ENCODE data around the gene CPNE8. TPM values are rescaled to one million over a fixed set of nuclear protein-coding genes. Genes with fewer than 3 reads are reported as not detected.

Gene CPNE8
- total RNA-seq, 3 donors from 2014 or later: 11.3 to 29.8 (median 28.3) TPM

GRCh38 chr12:38628288-38628687 lies 277.1 kb downstream of the CPNE8 start:
- no peak for DNase-seq (ENCODE audit: low spot score in 2 of 2)
- no peak for TF ChIP-seq POLR2AphosphoS5 (IDR thresholded peaks at IDR 0.05)
- no peak for TF ChIP-seq CTCF (IDR thresholded peaks at IDR 0.05)
- TF ChIP-seq POLR2A (IDR thresholded peaks at IDR 0.05): no peak
- H3K4me1 ChIP-seq: no peaks in the 10 kb centered on the region
- intact Hi-C loops (cut with DNase I; ENCODE audit: low total_unique reads): no loop called here
- H3K27ac ChIP-seq: no peak overlapping the region
- H3K36me3 ChIP-seq: no peaks in the 10 kb centered on the region
- H3K4me3 ChIP-seq: no peak overlapping the region
- no peaks in the 10 kb centered on the region for H3K9me3 ChIP-seq
- H3K27me3 ChIP-seq: no peaks in the 10 kb centered on the region

GRCh38 chr12:38625306-38625705 lies 280.1 kb downstream of the CPNE8 start:
- intact Hi-C loops (cut with DNase I; ENCODE audit: low total_unique reads): no loop called here
- no peak for DNase-seq (ENCODE audit: low spot score in 2 of 2)
- Histone ChIP-seq H3K4me1 (no peaks in the 10 kb centered on the region), H3K27me3 (no peaks in the 10 kb centered on the region), H3K4me3 (no peak overlapping the region), H3K27ac (no peak overlapping the region), H3K36me3 (no peaks in the 10 kb centered on the region), H3K9me3 (no peaks in the 10 kb centered on the region)
- TF ChIP-seq CTCF (IDR thresholded peaks at IDR 0.05) (no peak), POLR2A (IDR thresholded peaks at IDR 0.05) (no peak), POLR2AphosphoS5 (IDR thresholded peaks at IDR 0.05) (no peak)

- no peak overlapping the region for H3K27ac ChIP-seq
- H3K4me1 ChIP-seq: no peaks in the 10 kb centered on the region
- no peaks in the 10 kb centered on the region for H3K36me3 ChIP-seq
- H3K9me3 ChIP-seq: no peaks in the 10 kb centered on the region
- TF ChIP-seq CTCF (IDR thresholded peaks at IDR 0.05): no peak
- TF ChIP-seq POLR2AphosphoS5 (IDR thresholded peaks at IDR 0.05): no peak
- TF ChIP-seq POLR2A (IDR thresholded peaks at IDR 0.05): no peak
- DNase-seq (ENCODE audit: low spot score in 2 of 2): no peak
- H3K4me3 ChIP-seq: no peak overlapping the region
- intact Hi-C loops (cut with DNase I; ENCODE audit: low total_unique reads): no loop called here
- no peaks in the 10 kb centered on the region for H3K27me3 ChIP-seq
These were observed 291.2 kb downstream of the CPNE8 start for GRCh38 chr12:38614171-38614570.

- Histone ChIP-seq H3K27ac (no peak overlapping the region), H3K9me3 (no peaks in the 10 kb centered on the region), H3K27me3 (no peaks in the 10 kb centered on the region), H3K4me3 (no peak overlapping the region), H3K36me3 (no peaks in the 10 kb centered on the region), H3K4me1 (no peaks in the 10 kb centered on the region)
- no peak for DNase-seq (ENCODE audit: low spot score in 2 of 2)
- no peak for TF ChIP-seq CTCF (IDR thresholded peaks at IDR 0.05)
- no peak for TF ChIP-seq POLR2A (IDR thresholded peaks at IDR 0.05)
- no peak for TF ChIP-seq POLR2AphosphoS5 (IDR thresholded peaks at IDR 0.05)
- intact Hi-C loops (cut with DNase I; ENCODE audit: low total_unique reads): no loop called here
These were observed 294.5 kb downstream of the CPNE8 start for GRCh38 chr12:38610808-38611350.

GRCh38 chr12:38607295-38607694 lies 298.1 kb downstream of the CPNE8 start:
- Histone ChIP-seq H3K4me3 (no peak overlapping the region), H3K27ac (no peak overlapping the region), H3K36me3 (no peaks in the 10 kb centered on the region), H3K9me3 (no peaks in the 10 kb centered on the region), H3K27me3 (no peaks in the 10 kb centered on the region), H3K4me1 (no peaks in the 10 kb centered on the region)
- intact Hi-C loops (cut with DNase I; ENCODE audit: low total_unique reads): no loop called here
- no peak for DNase-seq (ENCODE audit: low spot score in 2 of 2)
- TF ChIP-seq CTCF (IDR thresholded peaks at IDR 0.05) (no peak), POLR2AphosphoS5 (IDR thresholded peaks at IDR 0.05) (no peak), POLR2A (IDR thresholded peaks at IDR 0.05) (no peak)
